HL-60 (cell line): Measurements from ENCODE around the gene OSBPL2.

Experiments
- DNase-seq, 2 experiments: peaks; one replicate each; pipeline ENCODE4 v3.0.0-alpha.2; 2010 to 2020; ENCODE audit warnings: low read depth in 1 of 2, low spot score in 1 of 2
- H3K27ac ChIP-seq: fragments of 250-450 bp; sonication (Bioruptor Pico); replicated peaks from 2 replicates; pipeline ENCODE4 v1.5.1; 2020; ENCODE audit warnings: mild to moderate bottlenecking, moderate library complexity
- H3K27me3 ChIP-seq: fragments of 250-450 bp; sonication (Bioruptor Pico); 2 replicates; pipeline ENCODE4 v1.5.1; 2021; ENCODE audit warnings: mild to moderate bottlenecking, moderate library complexity; ENCODE audit not compliant: insufficient read depth, poor library complexity, severe bottlenecking
- H3K4me3 ChIP-seq: replicated peaks from 2 replicates; pipeline ENCODE4 v1.5.1; 2011; ENCODE audit warnings: mild to moderate bottlenecking, control low read depth, low read length; ENCODE audit not compliant: insufficient read depth
- CTCF ChIP-seq: IDR thresholded peaks from one replicate; pipeline ENCODE4 v1.5.1; 2011; ENCODE audit warnings: low read length, control low read depth, inconsistent platforms; ENCODE audit not compliant: insufficient read depth
- GABPA ChIP-seq: IDR thresholded peaks from 2 replicates; pipeline ENCODE4 v1.6.1; 2012; ENCODE audit warnings: low read depth
- POLR2AphosphoS5 ChIP-seq: IDR thresholded peaks from 2 replicates; pipeline ENCODE4 v1.6.1; 2012; ENCODE audit warnings: low read depth
- REST ChIP-seq: IDR thresholded peaks from 2 replicates; pipeline ENCODE4 v1.6.1; 2012; ENCODE audit warnings: low read depth; ENCODE audit not compliant: insufficient replicate concordance
- SPI1 ChIP-seq: IDR thresholded peaks from 2 replicates; pipeline ENCODE4 v1.6.1; 2012; ENCODE audit warnings: low read depth, mild to moderate bottlenecking, borderline replicate concordance

Gene OSBPL2

GRCh38 chr20:62235001-62235776 is 3.1 kb upstream of the OSBPL2 start:
- Histone ChIP-seq H3K27ac (no peak overlapping the region), H3K4me3 (no peak overlapping the region), H3K27me3 (no peaks in the 10 kb centered on the region)
- DNase-seq, result no peak
- TF ChIP-seq SPI1 (no peak), REST (no peak), GABPA (no peak), POLR2AphosphoS5 (no peak), CTCF (no peak)

GRCh38 chr20:62235777-62236157 is 2.6 kb upstream of the OSBPL2 start:
- no peak for TF ChIP-seq REST
- no peak for TF ChIP-seq CTCF
- TF ChIP-seq GABPA, result no peak
- no peak for TF ChIP-seq POLR2AphosphoS5
- no peak for TF ChIP-seq SPI1
- no peak overlapping the region for H3K27ac ChIP-seq

GRCh38 chr20:62236200-62236599 is 2.1 kb upstream of the OSBPL2 start:
- no peak overlapping the region for H3K27ac ChIP-seq
- TF ChIP-seq SPI1 (no peak), CTCF (no peak), GABPA (no peak), REST (no peak), POLR2AphosphoS5 (no peak)
- no peak for DNase-seq
- H3K27me3 ChIP-seq, result no peaks in the 10 kb centered on the region
- no peak overlapping the region for H3K4me3 ChIP-seq

More at GRCh38 chr20:62235777-62236157, 2.6 kb upstream of the OSBPL2 start:
- H3K27me3 ChIP-seq, result no peaks in the 10 kb centered on the region
- DNase-seq, result no peak
- no peak overlapping the region for H3K4me3 ChIP-seq
